HFFc6 (cell line): ENCODE results near the gene SEC22C. TPM values are rescaled to one million over a fixed set of nuclear protein-coding genes. Genes with fewer than 3 reads are reported as not detected.

ENCODE experiments used
- DNase-seq: peaks from one replicate; pipeline ENCODE4 v3.0.0-alpha.2; 2018
- H3K27ac Mint-ChIP-seq: 2 replicates; pipeline ENCODE4 v1.8.0; 2020; ENCODE audit warnings: mild to moderate bottlenecking, mixed read lengths
- H3K27me3 Mint-ChIP-seq: 2 replicates; pipeline ENCODE4 v1.8.0; 2021; ENCODE audit warnings: mild to moderate bottlenecking, moderate library complexity, mixed read lengths; ENCODE audit not compliant: insufficient read depth
- H3K36me3 Mint-ChIP-seq: 2 replicates; pipeline ENCODE4 v1.8.0; 2021; ENCODE audit warnings: low read depth, mixed read lengths
- H3K4me1 Mint-ChIP-seq: 2 replicates; pipeline ENCODE4 v1.8.0; 2020; ENCODE audit warnings: low read depth, mixed read lengths
- H3K4me3 Mint-ChIP-seq: 2 replicates; pipeline ENCODE4 v1.8.0; 2020; ENCODE audit warnings: mild to moderate bottlenecking, moderate library complexity, mixed read lengths
- H3K9me3 Mint-ChIP-seq: 2 replicates; pipeline ENCODE4 v1.8.0; 2020; ENCODE audit warnings: mild to moderate bottlenecking, mixed read lengths
- total RNA-seq, 6 experiments: library from RNA; stranded (reverse); fragmentation: NEBNext Ultra II Directional; extraction: Animal tissue kit (Norgen Biotek cat#: 25700); gene quantifications; 2 replicates in 1 of 6; 3 replicates in 5 of 6; pipeline ENCODE4 v1.2.3, GENCODE V29; 2021
- TF ChIP-seq, protein P1 (sequence below): fragments of 200-600 bp; sonication (generic); IDR thresholded peaks from 2 replicates; pipeline ENCODE4 v1.5.0; 2021; ENCODE audit warnings: antibody characterized with exemption, mild to moderate bottlenecking

The SEC22C gene
- total RNA-seq, 6 experiments from 2014 or later = 40.7 to 51.2 (median 48.6) TPM

GRCh38 chr3:42539871-42540714, 41.7 kb downstream of the SEC22C start:
- no peaks in the 10 kb centered on the region for H3K9me3 Mint-ChIP-seq
- H3K4me3 Mint-ChIP-seq = no peak overlapping the region
- no peak overlapping the region for H3K27ac Mint-ChIP-seq
- DNase-seq = no peak
- TF ChIP-seq, protein P1, sequence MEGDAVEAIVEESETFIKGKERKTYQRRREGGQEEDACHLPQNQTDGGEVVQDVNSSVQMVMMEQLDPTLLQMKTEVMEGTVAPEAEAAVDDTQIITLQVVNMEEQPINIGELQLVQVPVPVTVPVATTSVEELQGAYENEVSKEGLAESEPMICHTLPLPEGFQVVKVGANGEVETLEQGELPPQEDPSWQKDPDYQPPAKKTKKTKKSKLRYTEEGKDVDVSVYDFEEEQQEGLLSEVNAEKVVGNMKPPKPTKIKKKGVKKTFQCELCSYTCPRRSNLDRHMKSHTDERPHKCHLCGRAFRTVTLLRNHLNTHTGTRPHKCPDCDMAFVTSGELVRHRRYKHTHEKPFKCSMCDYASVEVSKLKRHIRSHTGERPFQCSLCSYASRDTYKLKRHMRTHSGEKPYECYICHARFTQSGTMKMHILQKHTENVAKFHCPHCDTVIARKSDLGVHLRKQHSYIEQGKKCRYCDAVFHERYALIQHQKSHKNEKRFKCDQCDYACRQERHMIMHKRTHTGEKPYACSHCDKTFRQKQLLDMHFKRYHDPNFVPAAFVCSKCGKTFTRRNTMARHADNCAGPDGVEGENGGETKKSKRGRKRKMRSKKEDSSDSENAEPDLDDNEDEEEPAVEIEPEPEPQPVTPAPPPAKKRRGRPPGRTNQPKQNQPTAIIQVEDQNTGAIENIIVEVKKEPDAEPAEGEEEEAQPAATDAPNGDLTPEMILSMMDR = peak; percentile 91
- no peaks in the 10 kb centered on the region for H3K4me1 Mint-ChIP-seq
- H3K36me3 Mint-ChIP-seq = no peaks in the 10 kb centered on the region
- peaks cover 19% of the 10 kb centered on the region for H3K27me3 Mint-ChIP-seq

- Mint-ChIP-seq H3K36me3 (no peaks in the 10 kb centered on the region), H3K4me3 (no peak overlapping the region), H3K27me3 (peaks cover 25% of the 10 kb centered on the region), H3K9me3 (no peaks in the 10 kb centered on the region), H3K4me1 (no peaks in the 10 kb centered on the region), H3K27ac (no peak overlapping the region)
- no peak for DNase-seq
- TF ChIP-seq, protein P1 = no peak
These were observed 44.4 kb downstream of the SEC22C start for GRCh38 chr3:42537350-42537749.

DNA sequence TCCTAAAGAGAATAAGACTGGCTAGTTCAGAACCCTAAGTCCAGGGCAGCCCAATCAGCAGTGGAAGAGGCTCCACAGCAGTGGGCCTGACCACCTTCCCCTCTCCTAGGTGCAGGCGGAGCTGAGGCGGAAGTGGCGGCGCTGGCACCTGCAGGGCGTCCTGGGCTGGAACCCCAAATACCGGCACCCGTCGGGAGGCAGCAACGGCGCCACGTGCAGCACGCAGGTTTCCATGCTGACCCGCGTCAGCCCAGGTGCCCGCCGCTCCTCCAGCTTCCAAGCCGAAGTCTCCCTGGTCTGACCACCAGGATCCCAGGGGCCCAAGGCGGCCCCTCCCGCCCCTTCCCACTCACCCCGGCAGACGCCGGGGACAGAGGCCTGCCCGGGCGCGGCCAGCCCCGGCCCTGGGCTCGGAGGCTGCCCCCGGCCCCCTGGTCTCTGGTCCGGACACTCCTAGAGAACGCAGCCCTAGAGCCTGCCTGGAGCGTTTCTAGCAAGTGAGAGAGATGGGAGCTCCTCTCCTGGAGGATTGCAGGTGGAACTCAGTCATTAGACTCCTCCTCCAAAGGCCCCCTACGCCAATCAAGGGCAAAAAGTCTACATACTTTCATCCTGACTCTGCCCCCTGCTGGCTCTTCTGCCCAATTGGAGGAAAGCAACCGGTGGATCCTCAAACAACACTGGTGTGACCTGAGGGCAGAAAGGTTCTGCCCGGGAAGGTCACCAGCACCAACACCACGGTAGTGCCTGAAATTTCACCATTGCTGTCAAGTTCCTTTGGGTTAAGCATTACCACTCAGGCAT, 45.6 kb downstream of the SEC22C start:
- no peak overlapping the region for H3K27ac Mint-ChIP-seq
- DNase-seq = peak; percentile 3
- no peak overlapping the region for H3K4me3 Mint-ChIP-seq
- peaks cover 32% of the 10 kb centered on the region for H3K27me3 Mint-ChIP-seq
- H3K36me3 Mint-ChIP-seq = no peaks in the 10 kb centered on the region
- H3K9me3 Mint-ChIP-seq = no peaks in the 10 kb centered on the region
- H3K4me1 Mint-ChIP-seq = no peaks in the 10 kb centered on the region
- TF ChIP-seq, protein P1 = peak; percentile 77

GRCh38 chr3:42533161-42533897, 48.4 kb downstream of the SEC22C start:
- no peaks in the 10 kb centered on the region for H3K9me3 Mint-ChIP-seq
- H3K4me3 Mint-ChIP-seq = no peak overlapping the region
- H3K27ac Mint-ChIP-seq = no peak overlapping the region
- H3K4me1 Mint-ChIP-seq = no peaks in the 10 kb centered on the region
- peaks cover 39% of the 10 kb centered on the region for H3K27me3 Mint-ChIP-seq
- TF ChIP-seq, protein P1 = no peak
- DNase-seq = no peak
- no peaks in the 10 kb centered on the region for H3K36me3 Mint-ChIP-seq

DNA sequence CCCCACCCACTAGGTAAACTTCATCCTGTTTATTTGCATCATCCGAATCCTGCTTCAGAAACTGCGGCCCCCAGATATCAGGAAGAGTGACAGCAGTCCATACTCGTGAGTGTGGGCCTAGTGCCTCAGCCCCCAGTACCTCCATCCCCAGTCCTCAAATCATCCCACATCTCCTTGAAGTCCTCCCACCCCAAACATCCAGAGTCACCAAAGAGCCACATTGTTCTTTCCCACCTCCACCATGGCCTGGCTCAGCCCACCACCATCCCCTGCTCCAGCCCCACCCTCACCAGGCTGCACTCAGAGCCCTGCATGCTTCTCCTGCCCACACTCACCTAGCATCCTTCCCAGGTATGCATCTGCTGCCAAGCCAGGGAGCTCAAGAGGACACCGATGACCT, 49.5 kb downstream of the SEC22C start:
- Mint-ChIP-seq H3K27ac (no peak overlapping the region), H3K9me3 (no peaks in the 10 kb centered on the region), H3K4me3 (no peak overlapping the region), H3K4me1 (no peaks in the 10 kb centered on the region), H3K27me3 (peaks cover 31% of the 10 kb centered on the region), H3K36me3 (no peaks in the 10 kb centered on the region)
- TF ChIP-seq, protein P1 = no peak
- no peak for DNase-seq
